ENCODE data around the gene DDTL.
"Not testable (repeated sequence)": the region's sequence is repeated elsewhere in the genome, so short reads cannot be mapped to it uniquely, and the experiment has no call there.

GRCh38 chr22:23986538-23987178 lies 20.0 kb downstream of the DDTL start:
- TF ChIP-seq, protein P1, sequence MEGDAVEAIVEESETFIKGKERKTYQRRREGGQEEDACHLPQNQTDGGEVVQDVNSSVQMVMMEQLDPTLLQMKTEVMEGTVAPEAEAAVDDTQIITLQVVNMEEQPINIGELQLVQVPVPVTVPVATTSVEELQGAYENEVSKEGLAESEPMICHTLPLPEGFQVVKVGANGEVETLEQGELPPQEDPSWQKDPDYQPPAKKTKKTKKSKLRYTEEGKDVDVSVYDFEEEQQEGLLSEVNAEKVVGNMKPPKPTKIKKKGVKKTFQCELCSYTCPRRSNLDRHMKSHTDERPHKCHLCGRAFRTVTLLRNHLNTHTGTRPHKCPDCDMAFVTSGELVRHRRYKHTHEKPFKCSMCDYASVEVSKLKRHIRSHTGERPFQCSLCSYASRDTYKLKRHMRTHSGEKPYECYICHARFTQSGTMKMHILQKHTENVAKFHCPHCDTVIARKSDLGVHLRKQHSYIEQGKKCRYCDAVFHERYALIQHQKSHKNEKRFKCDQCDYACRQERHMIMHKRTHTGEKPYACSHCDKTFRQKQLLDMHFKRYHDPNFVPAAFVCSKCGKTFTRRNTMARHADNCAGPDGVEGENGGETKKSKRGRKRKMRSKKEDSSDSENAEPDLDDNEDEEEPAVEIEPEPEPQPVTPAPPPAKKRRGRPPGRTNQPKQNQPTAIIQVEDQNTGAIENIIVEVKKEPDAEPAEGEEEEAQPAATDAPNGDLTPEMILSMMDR (IDR thresholded peaks at IDR 0.05): not testable (repeated sequence)
- not testable (repeated sequence) for TF ChIP-seq EZH2 (IDR thresholded peaks at IDR 0.05; ENCODE audit: borderline replicate concordance, insufficient read depth, low read depth, low read length, poor library complexity, severe bottlenecking)
